Body of pancreas (tissue), 4 donors: ENCODE data around the gene SETDB2. TPM values are rescaled to one million over a fixed set of nuclear protein-coding genes. Genes with fewer than 3 reads are reported as not detected.

Experiments used
- ATAC-seq: fragments of 150-250 bp; one replicate; pipeline ENCODE4 v1.9.1; 2016
- DNase-seq, 4 donors: peaks; one replicate each; pipeline ENCODE4 v3.0.0-alpha.2; 2019
- H3K27ac ChIP-seq, 4 donors: fragments of 200-600 bp; sonication (generic); 1 replicate in 3 of 4; 2 replicates in 1 of 4; pipeline versions ENCODE4 v1.5.1 to v1.6.1; 2016 to 2019; ENCODE audit warnings: mild to moderate bottlenecking in 1 of 4, mixed read lengths in 1 of 4, moderate library complexity in 1 of 4
- H3K27me3 ChIP-seq, 2 donors: fragments of 200-600 bp; sonication (generic); one replicate each; pipeline ENCODE4 v1.6.0; 2016; ENCODE audit warnings: mild to moderate bottlenecking in 1 of 2
- H3K36me3 ChIP-seq, 2 donors: fragments of 200-600 bp; sonication (generic); replicated peaks in 1 of 2; 2 replicates each; pipeline ENCODE4 v1.5.1; 2016; ENCODE audit warnings: low read depth in 2 of 2; ENCODE audit not compliant: insufficient read depth in 1 of 2
- H3K4me1 ChIP-seq: fragments of 200-600 bp; sonication (generic); one replicate; pipeline ENCODE4 v1.6.0; 2016
- H3K4me3 ChIP-seq, 2 donors: fragments of 200-600 bp; sonication (generic); 1 replicate in 1 of 2; 2 replicates in 1 of 2; pipeline ENCODE4 v1.5.1; 2016 to 2019
- H3K9me3 ChIP-seq, 3 donors: fragments of 200-600 bp; sonication (generic); 1 replicate in 2 of 3; 2 replicates in 1 of 3; pipeline ENCODE4 v1.5.1; 2016
- CTCF ChIP-seq, 7 experiments: fragments of 450-650 bp in 4 of 7; fragments of 200-600 bp in 3 of 7; sonication (generic) in 3 of 7; IDR thresholded peaks; one replicate each; pipeline ENCODE4 v1.5.1; 2016 to 2019; ENCODE audit warnings: antibody characterized with exemption in 7 of 7
- POLR2A ChIP-seq, 3 donors: fragments of 450-650 bp; IDR thresholded peaks; one replicate each; pipeline ENCODE4 v1.6.1; 2016; ENCODE audit warnings: antibody characterized with exemption in 3 of 3, mild to moderate bottlenecking in 2 of 3
- WGBS, 2 donors: methylation state at CpG; one replicate each; pipeline ENCODE4 v1.1.5; 2017; 5-methylcytosine and 5-hydroxymethylcytosine counted together
- intact Hi-C: fragments of 100-400 bp; cut with DNase I; formaldehyde crosslinking; loops from one replicate; pipeline ENCODE4 v1.15.1; 2023
- total RNA-seq, 2 donors: library from RNA; depleted of rRNA; stranded (reverse); fragments of >200 nt; gene quantifications; one replicate each; pipeline ENCODE4 v1.1.0, GENCODE V29; 2016

SETDB2 gene
- total RNA-seq, 2 donors from 2014 or later = 4.9 to 8.6 TPM

DNA sequence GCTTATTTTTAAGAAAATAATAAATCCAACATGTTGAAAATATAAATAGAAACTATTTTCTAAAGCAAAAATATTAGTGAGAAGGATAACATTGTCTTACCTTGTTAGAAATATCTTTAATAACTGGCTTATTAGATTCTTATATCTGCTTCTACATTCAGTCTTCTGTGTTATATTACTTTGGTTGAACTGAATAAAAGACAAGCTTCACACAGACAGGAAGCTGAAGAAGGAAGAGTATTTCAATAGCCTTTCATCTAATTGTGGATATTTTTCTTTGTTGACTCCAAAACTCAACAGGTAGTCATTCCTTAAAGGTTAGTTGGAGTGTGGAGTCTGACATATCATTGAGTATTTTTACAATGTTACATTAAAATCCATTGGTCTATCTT, 10.9 kb downstream of the SETDB2 start:
- intact Hi-C loops = no loop called here
- Histone ChIP-seq H3K4me1 (peaks cover 8% of the 10 kb centered on the region), H3K27me3 (no peaks in the 10 kb centered on the region), H3K4me3 (no peak overlapping the region), H3K27ac (no peak overlapping the region), H3K9me3 (no peaks in the 10 kb centered on the region), H3K36me3 (no peaks in the 10 kb centered on the region)
- DNase-seq (no peak), ATAC-seq (no peak)
- no peak for TF ChIP-seq CTCF (IDR thresholded peaks at IDR 0.05)

GRCh38 chr13:49456156-49456555, 12.1 kb downstream of the SETDB2 start:
- no peak overlapping the region for H3K27ac ChIP-seq
- H3K4me3 ChIP-seq = no peak overlapping the region
- peaks cover 8% of the 10 kb centered on the region for H3K4me1 ChIP-seq
- no peak for ATAC-seq
- H3K36me3 ChIP-seq = no peaks in the 10 kb centered on the region
- no peak for DNase-seq
- TF ChIP-seq CTCF (IDR thresholded peaks at IDR 0.05) = no peak
- no peak for TF ChIP-seq POLR2A (IDR thresholded peaks at IDR 0.05)
- H3K27me3 ChIP-seq = no peaks in the 10 kb centered on the region
- 93 to 100% methylated on average over 1 of the region's 1 CpG for WGBS, 2 donors
- H3K9me3 ChIP-seq = no peaks in the 10 kb centered on the region
- intact Hi-C loops = no loop called here

GRCh38 chr13:49457221-49457620, 13.1 kb downstream of the SETDB2 start:
- intact Hi-C loops = no loop called here
- H3K27me3 ChIP-seq = no peaks in the 10 kb centered on the region
- H3K9me3 ChIP-seq = no peaks in the 10 kb centered on the region
- peaks cover 0 to 3% of the 10 kb centered on the region in 2 donors for H3K36me3 ChIP-seq
- no peak for TF ChIP-seq POLR2A (IDR thresholded peaks at IDR 0.05)
- no peak for TF ChIP-seq CTCF (IDR thresholded peaks at IDR 0.05)
- H3K27ac ChIP-seq = no peak overlapping the region
- ATAC-seq (no peak), DNase-seq (no peak)
- no peak overlapping the region for H3K4me3 ChIP-seq
- WGBS, 2 donors = 72 to 81% methylated on average over 7 of the region's 7 CpGs
- peaks cover 8% of the 10 kb centered on the region for H3K4me1 ChIP-seq

DNA sequence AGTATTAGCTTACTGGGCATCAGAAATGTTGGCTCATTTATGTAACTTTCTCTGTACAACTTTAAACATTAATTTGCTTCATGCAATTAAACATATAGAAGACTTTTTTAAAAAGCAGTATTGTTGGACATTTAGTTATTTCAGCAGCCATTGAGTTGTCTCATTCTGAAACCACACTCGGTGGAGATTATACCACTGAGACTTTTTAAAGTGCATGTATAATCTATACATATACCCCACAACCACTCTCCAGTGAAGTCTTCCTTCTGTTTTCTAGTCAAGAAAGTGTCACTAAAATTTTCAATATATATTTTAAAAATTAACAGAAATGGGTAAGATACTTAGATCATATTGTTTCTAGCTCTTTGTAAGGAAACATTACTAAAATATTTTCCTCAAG, 15.5 kb downstream of the SETDB2 start:
- Histone ChIP-seq H3K36me3 (peaks cover 0 to 3% of the 10 kb centered on the region in 2 donors), H3K4me1 (peaks cover 2% of the 10 kb centered on the region), H3K27me3 (no peaks in the 10 kb centered on the region), H3K27ac (no peak overlapping the region), H3K4me3 (no peak overlapping the region), H3K9me3 (no peaks in the 10 kb centered on the region)
- no peak for ATAC-seq
- intact Hi-C loops = no loop called here
- DNase-seq = no peak
- TF ChIP-seq POLR2A (IDR thresholded peaks at IDR 0.05) (no peak), CTCF (IDR thresholded peaks at IDR 0.05) (no peak)
- 91 to 95% methylated on average over 1 of the region's 1 CpG for WGBS, 2 donors

DNA sequence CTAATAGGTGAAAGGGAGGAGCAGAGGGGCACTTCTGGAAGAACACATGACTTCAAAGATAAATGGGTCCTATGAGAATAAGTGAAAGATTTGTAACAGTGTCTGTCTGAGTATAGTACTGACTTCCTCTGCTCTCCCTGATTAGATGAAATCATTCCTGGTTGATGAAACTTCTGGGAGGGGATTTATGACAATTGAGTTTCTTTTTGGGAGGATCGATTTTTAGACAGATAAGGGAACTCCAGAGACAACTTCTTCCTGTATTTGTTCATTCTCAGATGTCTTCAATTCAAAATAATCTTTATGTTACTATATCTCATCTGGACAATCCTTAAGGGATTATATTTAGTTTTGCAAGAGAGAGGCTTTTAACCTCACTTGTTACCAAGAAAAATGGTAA, 20.0 kb downstream of the SETDB2 start:
- Histone ChIP-seq H3K27me3 (no peaks in the 10 kb centered on the region), H3K9me3 (no peaks in the 10 kb centered on the region), H3K36me3 (peaks cover 0 to 3% of the 10 kb centered on the region in 2 donors), H3K4me3 (no peak overlapping the region), H3K4me1 (peaks cover 31% of the 10 kb centered on the region), H3K27ac (peak overlapping the region in 1 of 4 donors; percentile 78)
- ATAC-seq = no peak
- TF ChIP-seq POLR2A (IDR thresholded peaks at IDR 0.05) (no peak), CTCF (IDR thresholded peaks at IDR 0.05) (no peak)
- WGBS, 2 donors = 60 to 82% methylated on average over 1 of the region's 1 CpG
- no peak for DNase-seq
- intact Hi-C loops = no loop called here
